GM23248 (cell line): ENCODE data around the gene HSPB3.

Source experiments
- EZH2 ChIP-seq: fragments of 200-600 bp; sonication (generic); IDR thresholded peaks from 2 replicates; pipeline ENCODE4 v1.6.1; 2018; ENCODE audit warnings: antibody characterized with exemption, mild to moderate bottlenecking; ENCODE audit not compliant: insufficient read depth, poor library complexity, severe bottlenecking
- EZH2phosphoT487 ChIP-seq: fragments of 200-600 bp; sonication (generic); IDR thresholded peaks from 2 replicates; pipeline ENCODE4 v1.6.1; 2018; ENCODE audit warnings: antibody characterized with exemption, moderate library complexity, mild to moderate bottlenecking, low read depth; ENCODE audit not compliant: insufficient read depth

DNA sequence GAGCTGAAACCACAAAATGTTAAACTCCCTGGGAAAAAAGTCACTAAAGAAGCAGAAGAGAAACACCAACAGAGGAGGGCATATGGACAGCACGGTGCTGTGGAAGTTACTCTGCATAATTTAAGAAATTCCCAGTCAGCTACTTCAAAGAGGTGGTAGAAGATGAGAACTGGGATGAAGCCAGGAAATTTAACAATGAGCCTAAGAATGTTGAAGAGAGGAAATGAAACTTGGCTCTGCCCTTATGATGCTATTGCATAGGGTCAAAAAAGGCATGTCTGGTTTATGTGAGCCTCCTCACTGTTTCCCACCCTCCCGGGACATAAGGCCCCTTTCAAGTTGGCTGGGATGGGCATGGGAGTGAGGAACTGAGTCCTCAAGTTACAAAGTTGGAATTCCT, 36.7 kb downstream of the HSPB3 start:
- no peak for TF ChIP-seq EZH2
- no peak for TF ChIP-seq EZH2phosphoT487
